ENCODE measurements around the gene LSG1. TPM values are rescaled to one million over a fixed set of nuclear protein-coding genes. Genes with fewer than 3 reads are reported as not detected.

LSG1 gene
- total RNA-seq, 1 experiment from 2014 or later = 41.6 TPM

Other genes with a start within 250 kb of the LSG1 start
- 169 and 175 TPM in 2 replicates for gene ATP13A3, start 185.2 kb downstream of the LSG1 start, total RNA-seq (2014; rRNA removed)
- gene TMEM44, start 38.8 kb downstream of the LSG1 start, total RNA-seq (2014; rRNA removed) = 32.8 and 35.6 TPM in 2 replicates
- gene FAM43A, start 13.7 kb upstream of the LSG1 start, total RNA-seq (2014; rRNA removed) = 1.3 and 1.8 TPM in 2 replicates

Data from LHCN-M2 (cell line).